Measurements from ENCODE around the gene CCDC179.

GRCh38 chr11:22879630-22880029 lies 19.4 kb upstream of the CCDC179 start:
- TF ChIP-seq EZH2 (IDR thresholded peaks at IDR 0.05; ENCODE audit: borderline replicate concordance, control insufficient read depth, low read depth, low read length) (no peak), SP1 (IDR thresholded peaks at IDR 0.05; ENCODE audit: low read depth, low read length) (no peak), IRF3 (IDR thresholded peaks at IDR 0.05) (no peak), NFIC (IDR thresholded peaks at IDR 0.05; ENCODE audit: low read depth, low read length) (no peak), CTCF (IDR thresholded peaks at IDR 0.05 in 2 of 3, conservative IDR thresholded peaks at IDR 0.05 in 1 of 3; ENCODE audit: control insufficient read depth in 2 of 3, extremely low read depth in 1 of 3, insufficient read depth in 1 of 3, low read depth in 3 of 3, low read length in 3 of 3) (no peak)
